Subcutaneous abdominal adipose tissue (tissue), 5 donors: ENCODE results near the gene HEXIM1.
A peak's percentile ranks its signal among the peaks of the same experiment; 100 is the strongest.
"Not testable (repeated sequence)": the region's sequence is repeated elsewhere in the genome, so short reads cannot be mapped to it uniquely, and the experiment has no call there.

Source experiments
- H3K27ac ChIP-seq: one replicate; pipeline ENCODE4 v1.7.0; 2013; ENCODE audit warnings: low read depth, mild to moderate bottlenecking, inconsistent platforms, low read length, moderate library complexity
- H3K27me3 ChIP-seq, 5 donors: one replicate each; pipeline ENCODE4 v1.7.0; 2013; ENCODE audit warnings: low read length in 5 of 5, inconsistent platforms in 1 of 5; ENCODE audit not compliant: control insufficient read depth in 5 of 5, insufficient read depth in 4 of 5
- H3K36me3 ChIP-seq, 5 donors: one replicate each; pipeline ENCODE4 v1.7.0; 2013; ENCODE audit warnings: low read length in 5 of 5; ENCODE audit not compliant: control insufficient read depth in 5 of 5, insufficient read depth in 5 of 5
- H3K4me1 ChIP-seq, 5 donors: one replicate each; pipeline ENCODE4 v1.7.0; 2013; ENCODE audit warnings: low read length in 5 of 5, mild to moderate bottlenecking in 3 of 5, moderate library complexity in 1 of 5; ENCODE audit not compliant: control insufficient read depth in 5 of 5, insufficient read depth in 5 of 5
- H3K4me3 ChIP-seq, 5 donors: one replicate each; pipeline ENCODE4 v1.7.0; 2013; ENCODE audit warnings: low read length in 5 of 5, low read depth in 1 of 5
- H3K9ac ChIP-seq, 5 donors: one replicate each; pipeline ENCODE4 v1.7.0; 2013; ENCODE audit warnings: low read length in 5 of 5, mild to moderate bottlenecking in 4 of 5, moderate library complexity in 3 of 5
- H3K9me3 ChIP-seq, 5 donors: one replicate each; pipeline ENCODE4 v1.7.0; 2013; ENCODE audit warnings: low read length in 5 of 5; ENCODE audit not compliant: control insufficient read depth in 5 of 5
- donor health status: healthy.
- donor health status: healthy.
- donor health status: healthy.
- donor health status: healthy.
- donor health status: healthy.

Gene HEXIM1

DNA sequence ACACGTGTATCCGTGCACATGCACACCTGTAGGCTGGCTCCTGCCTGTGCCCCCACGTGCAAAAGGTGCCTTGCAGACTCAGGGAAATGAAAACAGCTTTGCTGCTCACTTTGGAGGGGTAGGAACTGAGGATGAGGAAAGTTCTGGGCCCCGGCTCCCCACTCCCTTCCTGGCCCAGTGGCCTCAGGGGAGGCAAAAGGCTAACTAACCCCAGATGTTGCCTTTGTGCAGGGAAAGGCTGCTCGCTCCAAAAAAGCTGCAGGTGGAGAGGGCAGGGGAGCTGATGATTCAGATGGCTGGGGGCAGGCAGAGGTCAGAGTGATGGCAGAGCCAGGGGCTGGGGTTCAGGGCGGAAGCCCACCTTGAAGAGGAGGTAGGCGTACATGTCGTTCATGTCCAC is 28.3 kb upstream of the HEXIM1 start:
- H3K9ac ChIP-seq = no peak overlapping the region
- no peak overlapping the region for H3K27ac ChIP-seq
- H3K36me3 ChIP-seq = peaks cover 0 to 54% (median 37%) of the 10 kb centered on the region in 5 donors
- no peak overlapping the region for H3K4me3 ChIP-seq
- no peaks in the 10 kb centered on the region for H3K9me3 ChIP-seq
- H3K4me1 ChIP-seq = peaks cover 7 to 47% (median 26%) of the 10 kb centered on the region in 5 donors
- H3K27me3 ChIP-seq = no peaks in the 10 kb centered on the region

DNA sequence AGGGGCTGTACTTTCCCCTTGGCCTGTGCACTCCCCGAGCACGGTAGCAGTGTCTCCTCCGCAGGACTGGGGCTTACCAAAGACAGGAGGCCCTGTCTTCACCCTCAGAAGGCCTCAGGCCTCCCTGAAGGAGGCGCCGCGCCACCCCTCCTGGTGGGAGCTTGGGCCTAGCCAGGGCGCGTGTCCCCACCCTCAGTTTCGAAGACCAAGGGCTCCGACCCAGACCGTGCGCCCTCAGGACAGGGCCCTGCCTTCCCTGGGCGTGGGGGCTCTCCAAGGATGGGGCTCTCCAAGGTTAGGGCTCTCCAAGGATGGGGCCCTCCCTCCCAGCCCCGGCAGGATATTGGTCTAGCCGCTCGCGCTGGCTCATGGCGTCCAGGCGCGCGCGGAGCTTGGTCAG is 27.7 kb upstream of the HEXIM1 start:
- peaks cover 7 to 47% (median 26%) of the 10 kb centered on the region in 5 donors for H3K4me1 ChIP-seq
- peaks cover 0 to 48% (median 34%) of the 10 kb centered on the region in 5 donors for H3K36me3 ChIP-seq
- no peak overlapping the region for H3K27ac ChIP-seq
- H3K4me3 ChIP-seq = no peak overlapping the region
- no peak overlapping the region for H3K9ac ChIP-seq
- no peaks in the 10 kb centered on the region for H3K9me3 ChIP-seq
- no peaks in the 10 kb centered on the region for H3K27me3 ChIP-seq

DNA sequence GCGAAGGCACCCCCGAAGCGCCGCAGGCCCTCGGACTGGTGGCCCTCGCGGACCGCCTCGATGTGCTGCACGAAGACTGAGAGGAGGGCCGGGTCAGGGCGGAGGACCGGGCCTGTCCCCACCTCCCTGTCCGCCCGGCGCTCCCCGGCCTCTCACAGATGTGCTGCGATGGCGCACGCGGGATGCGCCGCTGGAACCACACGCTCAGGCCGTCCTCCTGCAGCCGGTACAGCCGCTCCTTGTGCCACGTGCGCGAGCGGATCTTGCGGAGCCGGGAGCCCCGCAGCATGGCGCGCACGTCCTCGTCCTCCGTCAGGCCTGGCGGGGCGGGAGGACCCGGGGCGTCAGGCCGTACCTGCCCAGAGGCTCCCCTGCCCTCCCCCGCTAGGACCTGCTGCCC is 27.2 kb upstream of the HEXIM1 start:
- Histone ChIP-seq H3K27ac (no peak overlapping the region), H3K4me3 (no peak overlapping the region), H3K4me1 (peaks cover 7 to 47% (median 26%) of the 10 kb centered on the region in 5 donors), H3K36me3 (peaks cover 0 to 46% (median 30%) of the 10 kb centered on the region in 5 donors), H3K9me3 (no peaks in the 10 kb centered on the region), H3K9ac (no peak overlapping the region), H3K27me3 (no peaks in the 10 kb centered on the region)

DNA sequence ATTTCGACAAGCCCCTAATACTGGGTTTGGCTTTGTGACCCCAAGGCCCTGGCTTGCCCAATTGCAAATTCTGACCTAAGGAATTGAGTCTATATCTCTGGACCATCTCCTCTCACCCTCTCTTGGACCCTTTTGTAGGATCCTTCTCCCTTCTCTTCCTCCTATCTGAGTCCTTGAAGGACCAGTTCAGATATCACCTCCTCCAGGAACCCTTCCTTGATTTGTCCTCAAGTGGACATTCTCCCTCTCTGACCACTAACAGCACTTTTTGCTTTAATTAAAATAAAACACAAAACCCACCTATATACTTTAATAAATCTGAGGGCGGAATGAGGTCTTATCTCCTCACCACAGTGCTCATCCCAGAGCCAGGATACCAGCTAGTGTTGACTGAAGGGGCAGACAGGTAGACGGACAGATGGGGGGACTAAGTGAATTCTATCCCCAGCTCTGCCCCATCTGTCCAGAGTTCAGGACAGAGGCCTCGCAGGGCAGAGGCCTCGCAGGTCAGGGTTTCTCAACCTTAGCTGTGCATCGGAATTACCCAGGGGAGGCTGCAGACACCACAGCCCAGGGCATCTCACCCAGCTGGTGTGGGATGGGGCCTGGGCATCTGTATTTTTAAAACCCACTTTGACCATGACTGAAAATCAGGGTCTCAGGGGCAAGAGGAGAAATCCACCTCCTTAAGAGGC is 25.1 kb upstream of the HEXIM1 start:
- H3K4me1 ChIP-seq = peaks cover 11 to 61% (median 40%) of the 10 kb centered on the region in 5 donors
- no peaks in the 10 kb centered on the region for H3K27me3 ChIP-seq
- no peaks in the 10 kb centered on the region for H3K9me3 ChIP-seq
- peaks cover 0 to 27% (median 14%) of the 10 kb centered on the region in 5 donors for H3K36me3 ChIP-seq
- no peak overlapping the region for H3K4me3 ChIP-seq
- H3K9ac ChIP-seq = peak overlapping the region in 2 of 5 donors; percentile 17 to 56
- peak overlapping the region; percentile 16 for H3K27ac ChIP-seq

DNA sequence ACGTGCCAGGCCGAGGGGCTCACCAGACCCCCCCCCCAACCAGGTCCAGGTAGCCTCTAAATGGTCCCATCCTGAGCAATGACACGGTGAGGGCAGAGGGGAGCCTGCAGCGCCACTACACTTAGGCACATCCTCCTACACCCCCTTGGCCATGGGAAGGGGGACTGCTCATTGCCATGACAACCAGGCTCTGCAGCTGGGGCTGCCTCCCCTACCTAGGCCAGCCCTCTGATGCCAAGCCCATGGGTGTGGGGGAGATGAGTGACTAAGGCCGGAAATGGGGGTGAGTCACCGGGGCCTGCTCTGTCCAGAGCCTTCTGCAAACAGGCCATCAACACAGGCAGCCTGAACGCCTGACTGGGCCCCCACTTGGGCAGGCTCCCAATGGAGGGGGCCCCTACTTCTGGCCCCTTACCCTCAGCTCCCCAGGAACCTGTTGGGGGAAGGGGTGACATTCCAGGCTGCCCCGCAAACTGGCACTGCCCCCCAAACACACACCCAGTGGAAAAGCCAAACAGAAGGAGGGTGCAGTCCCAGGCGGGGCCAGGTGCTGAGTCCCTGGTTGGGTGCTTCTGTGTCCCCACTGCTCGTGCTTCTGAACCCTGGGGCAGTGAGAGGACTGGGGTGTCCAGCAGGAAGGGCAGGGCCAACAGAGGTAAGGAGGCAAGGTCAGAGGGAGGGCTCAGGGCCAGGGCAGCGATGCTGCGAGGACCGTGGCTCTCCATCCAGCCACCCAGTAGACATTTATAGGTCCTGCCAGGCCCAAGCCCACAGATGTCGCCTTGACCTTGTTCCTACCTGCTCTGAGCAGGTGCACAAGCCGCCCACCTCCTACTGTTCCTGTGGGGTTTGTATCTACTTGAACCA is 24.1 kb upstream of the HEXIM1 start:
- H3K4me3 ChIP-seq = no peak overlapping the region
- no peaks in the 10 kb centered on the region for H3K27me3 ChIP-seq
- H3K9ac ChIP-seq = peak overlapping the region in 2 of 5 donors; percentile 30 to 42
- peaks cover 14 to 68% (median 49%) of the 10 kb centered on the region in 5 donors for H3K4me1 ChIP-seq
- peak overlapping the region; percentile 50 for H3K27ac ChIP-seq
- H3K9me3 ChIP-seq = no peaks in the 10 kb centered on the region
- H3K36me3 ChIP-seq = peaks cover 0 to 18% (median 8%) of the 10 kb centered on the region in 5 donors

DNA sequence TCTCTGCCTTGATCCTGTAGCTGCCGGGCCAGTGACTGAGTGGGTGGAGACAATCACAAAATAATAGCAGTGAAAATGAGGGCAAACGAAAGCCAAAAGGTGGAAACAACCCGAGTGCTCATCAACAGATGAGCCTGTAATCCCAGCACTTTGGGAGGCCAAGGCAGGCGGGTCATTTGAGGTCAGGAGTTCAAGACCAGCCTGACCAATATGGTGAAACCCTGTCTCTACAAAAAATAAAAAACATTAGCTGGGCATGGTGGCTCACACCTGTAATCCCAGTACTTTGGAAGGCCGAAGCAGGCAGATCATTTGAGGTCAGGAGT is 23.5 kb upstream of the HEXIM1 start:
- H3K9ac ChIP-seq, H3K4me3 ChIP-seq, H3K27me3 ChIP-seq, H3K9me3 ChIP-seq: not testable (repeated sequence)
- Histone ChIP-seq H3K4me1 (peaks cover 15 to 68% (median 52%) of the 10 kb centered on the region in 5 donors), H3K27ac (peak overlapping the region; percentile 50), H3K36me3 (peaks cover 0 to 12% (median 3%) of the 10 kb centered on the region in 5 donors)

DNA sequence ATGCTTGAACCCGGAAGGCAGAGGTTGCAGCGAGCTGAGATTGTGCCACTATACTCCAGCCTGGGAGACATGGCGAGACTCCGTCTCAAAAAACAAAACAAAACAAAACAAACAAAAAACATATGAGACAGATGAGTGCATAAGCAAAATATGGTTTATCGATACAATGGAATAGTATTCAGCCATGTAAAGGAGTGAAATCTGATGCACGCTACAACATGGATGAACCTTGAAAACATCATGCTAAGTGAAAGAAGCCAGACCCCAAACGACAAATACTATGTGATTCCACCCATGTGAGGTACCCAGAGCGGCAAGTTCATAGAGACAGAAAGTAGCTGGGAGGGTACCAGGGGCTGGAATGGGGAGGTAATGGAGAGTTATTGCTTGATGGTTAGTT is 22.8 kb upstream of the HEXIM1 start:
- H3K27ac ChIP-seq = no peak overlapping the region
- H3K4me1 ChIP-seq = peaks cover 12 to 68% (median 52%) of the 10 kb centered on the region in 5 donors
- no peak overlapping the region for H3K9ac ChIP-seq
- no peak overlapping the region for H3K4me3 ChIP-seq
- H3K36me3 ChIP-seq = peaks cover 0 to 4% (median 0%) of the 10 kb centered on the region in 5 donors
- no peaks in the 10 kb centered on the region for H3K27me3 ChIP-seq
- no peaks in the 10 kb centered on the region for H3K9me3 ChIP-seq

DNA sequence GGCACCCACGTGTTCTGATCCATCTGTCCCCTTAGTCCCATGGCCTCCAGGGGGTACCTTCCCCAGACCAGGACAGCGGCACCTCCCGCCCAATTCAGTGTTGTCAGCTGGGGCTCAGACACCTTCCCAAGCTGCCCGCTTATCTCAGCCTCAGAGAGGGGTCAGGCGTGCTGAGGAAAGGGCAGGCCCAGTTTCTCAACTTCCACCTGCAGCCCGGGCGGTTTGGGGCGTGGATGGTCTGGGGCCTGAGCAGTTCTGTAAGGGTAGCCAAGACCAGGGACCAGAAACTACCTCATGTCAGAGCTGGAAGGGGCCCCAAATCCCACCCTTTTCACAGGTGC is 21.1 kb upstream of the HEXIM1 start:
- Histone ChIP-seq H3K36me3 (no peaks in the 10 kb centered on the region), H3K9ac (peak overlapping the region in 2 of 5 donors; percentile 17 to 20), H3K4me3 (peak overlapping the region in 1 of 5 donors; percentile 37), H3K27ac (peak overlapping the region; percentile 77), H3K4me1 (peaks cover 12 to 79% (median 66%) of the 10 kb centered on the region in 5 donors), H3K9me3 (no peaks in the 10 kb centered on the region), H3K27me3 (no peaks in the 10 kb centered on the region)

DNA sequence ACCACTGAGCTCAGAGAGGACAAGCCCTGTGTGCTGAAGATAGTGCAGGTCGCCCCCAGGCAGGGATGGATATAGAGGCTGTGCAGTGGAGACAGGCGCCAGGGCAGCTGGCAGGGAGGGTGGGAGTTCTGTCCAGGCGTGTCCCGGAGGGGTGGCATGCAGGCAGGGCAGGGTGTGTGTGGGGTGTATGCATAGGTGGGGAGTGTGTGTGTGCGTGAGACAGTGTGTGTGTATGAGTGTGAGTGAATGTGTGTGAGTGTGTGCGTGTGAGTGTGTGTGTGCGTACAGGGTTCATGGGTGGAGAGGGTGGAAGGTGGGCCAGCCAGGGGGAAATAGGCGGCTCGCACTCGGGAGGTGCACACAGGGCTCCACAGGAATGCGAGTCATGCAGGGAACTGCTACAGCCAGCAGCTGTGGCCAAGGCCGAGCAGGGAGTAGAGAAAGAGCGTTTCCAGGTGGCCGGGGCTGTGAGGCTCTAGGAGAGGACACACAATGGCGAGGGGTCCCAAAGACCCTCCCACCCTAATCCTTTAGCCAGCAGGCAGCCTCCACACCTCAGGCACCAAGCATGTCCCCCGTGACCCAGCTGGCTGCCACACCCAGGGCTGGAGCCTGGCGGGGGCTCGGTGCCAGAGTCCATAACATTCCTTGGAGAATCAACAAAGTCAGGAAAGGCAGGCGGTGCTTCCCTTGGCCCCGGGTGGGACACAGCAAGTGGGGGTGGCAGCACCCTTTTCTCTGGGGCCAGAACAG is 20.6 kb upstream of the HEXIM1 start:
- Histone ChIP-seq H3K4me1 (peaks cover 10 to 76% (median 69%) of the 10 kb centered on the region in 5 donors), H3K27me3 (no peaks in the 10 kb centered on the region), H3K27ac (peak overlapping the region; percentile 77), H3K9me3 (no peaks in the 10 kb centered on the region), H3K36me3 (no peaks in the 10 kb centered on the region), H3K4me3 (peak overlapping the region in 3 of 5 donors; percentile 6 to 37 (median 11)), H3K9ac (peak overlapping the region in 4 of 5 donors; percentile 17 to 57 (median 32))
